ENCODE data around the gene PARVB. TPM values are rescaled to one million over a fixed set of nuclear protein-coding genes. Genes with fewer than 3 reads are reported as not detected.
"Not testable (repeated sequence)": the region's sequence is repeated elsewhere in the genome, so short reads cannot be mapped to it uniquely, and the experiment has no call there.

The PARVB gene
- total RNA-seq, 4 donors from 2014 or later = 3.3 to 20.8 (median 11.7) TPM

GRCh38 chr22:44108806-44109385 lies 84.8 kb downstream of the PARVB start:
- Histone ChIP-seq H3K4me3 (no peak overlapping the region), H3K4me1 (peaks cover 0 to 9% (median 0%) of the 10 kb centered on the region in 3 donors), H3K9me3 (no peaks in the 10 kb centered on the region), H3K36me3 (peaks cover 0 to 7% (median 0%) of the 10 kb centered on the region in 3 donors), H3K27me3 (no peaks in the 10 kb centered on the region), H3K27ac (no peak overlapping the region)
- DNase-seq = no peak
- TF ChIP-seq POLR2A (IDR thresholded peaks at IDR 0.05) = no peak
- TF ChIP-seq, protein P1, sequence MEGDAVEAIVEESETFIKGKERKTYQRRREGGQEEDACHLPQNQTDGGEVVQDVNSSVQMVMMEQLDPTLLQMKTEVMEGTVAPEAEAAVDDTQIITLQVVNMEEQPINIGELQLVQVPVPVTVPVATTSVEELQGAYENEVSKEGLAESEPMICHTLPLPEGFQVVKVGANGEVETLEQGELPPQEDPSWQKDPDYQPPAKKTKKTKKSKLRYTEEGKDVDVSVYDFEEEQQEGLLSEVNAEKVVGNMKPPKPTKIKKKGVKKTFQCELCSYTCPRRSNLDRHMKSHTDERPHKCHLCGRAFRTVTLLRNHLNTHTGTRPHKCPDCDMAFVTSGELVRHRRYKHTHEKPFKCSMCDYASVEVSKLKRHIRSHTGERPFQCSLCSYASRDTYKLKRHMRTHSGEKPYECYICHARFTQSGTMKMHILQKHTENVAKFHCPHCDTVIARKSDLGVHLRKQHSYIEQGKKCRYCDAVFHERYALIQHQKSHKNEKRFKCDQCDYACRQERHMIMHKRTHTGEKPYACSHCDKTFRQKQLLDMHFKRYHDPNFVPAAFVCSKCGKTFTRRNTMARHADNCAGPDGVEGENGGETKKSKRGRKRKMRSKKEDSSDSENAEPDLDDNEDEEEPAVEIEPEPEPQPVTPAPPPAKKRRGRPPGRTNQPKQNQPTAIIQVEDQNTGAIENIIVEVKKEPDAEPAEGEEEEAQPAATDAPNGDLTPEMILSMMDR (IDR thresholded peaks at IDR 0.05) = no peak
- WGBS, 2 donors = 55 to 69% methylated on average over 14 of the region's 14 CpGs
- intact Hi-C loops (cut with DNase I) = no loop called here

GRCh38 chr22:44109416-44109815 lies 85.3 kb downstream of the PARVB start:
- intact Hi-C loops (cut with DNase I) = no loop called here
- no peak overlapping the region for H3K27ac ChIP-seq
- H3K4me3 ChIP-seq = no peak overlapping the region
- no peak for TF ChIP-seq POLR2A (IDR thresholded peaks at IDR 0.05)
- TF ChIP-seq, protein P1 (IDR thresholded peaks at IDR 0.05) = no peak
- peaks cover 0 to 9% (median 0%) of the 10 kb centered on the region in 3 donors for H3K4me1 ChIP-seq
- 69 to 85% methylated on average over 4 of the region's 4 CpGs for WGBS, 2 donors
- H3K36me3 ChIP-seq = peaks cover 0 to 2% (median 0%) of the 10 kb centered on the region in 3 donors
- H3K9me3 ChIP-seq = no peaks in the 10 kb centered on the region
- H3K27me3 ChIP-seq = no peaks in the 10 kb centered on the region
- DNase-seq = no peak

DNA sequence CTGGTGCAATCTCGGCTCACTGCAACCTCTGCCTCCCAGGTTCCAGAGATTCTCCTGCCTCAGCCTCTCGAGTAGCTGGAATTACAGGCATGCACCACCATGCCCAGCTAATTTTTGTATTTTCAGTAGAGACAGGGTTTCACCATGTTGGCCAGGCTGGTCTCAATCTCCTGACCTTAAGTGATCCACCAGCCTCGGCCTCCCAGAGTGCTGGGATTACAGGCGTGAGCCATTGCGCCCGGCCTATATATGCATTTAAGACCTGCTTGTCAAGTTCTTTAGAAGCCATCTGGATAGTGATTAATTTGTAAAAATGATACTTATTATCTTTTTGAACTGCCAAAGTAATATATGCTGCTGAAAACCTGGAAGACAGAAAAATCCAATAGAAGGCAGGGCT lies 86.6 kb downstream of the PARVB start:
- H3K4me1 ChIP-seq; H3K9me3 ChIP-seq; H3K27ac ChIP-seq; H3K36me3 ChIP-seq; DNase-seq; intact Hi-C loops (cut with DNase I); H3K4me3 ChIP-seq; H3K27me3 ChIP-seq: not testable (repeated sequence)
- 92 to 94% methylated on average over 6 of the region's 6 CpGs for WGBS, 2 donors

GRCh38 chr22:44111562-44112155 lies 87.6 kb downstream of the PARVB start:
- intact Hi-C loops (cut with DNase I) = no loop called here
- H3K4me1 ChIP-seq = peaks cover 0 to 9% (median 0%) of the 10 kb centered on the region in 3 donors
- no peaks in the 10 kb centered on the region for H3K27me3 ChIP-seq
- DNase-seq = no peak
- no peak overlapping the region for H3K4me3 ChIP-seq
- no peak overlapping the region for H3K27ac ChIP-seq
- 72 to 76% methylated on average over 8 to 9 of the region's 9 CpGs for WGBS, 2 donors
- no peak for TF ChIP-seq POLR2A (IDR thresholded peaks at IDR 0.05)
- TF ChIP-seq, protein P1 (IDR thresholded peaks at IDR 0.05) = no peak
- no peaks in the 10 kb centered on the region for H3K36me3 ChIP-seq
- no peaks in the 10 kb centered on the region for H3K9me3 ChIP-seq

GRCh38 chr22:44112191-44112590 lies 88.1 kb downstream of the PARVB start:
- 95 to 97% methylated on average over 8 to 9 of the region's 11 CpGs for WGBS, 2 donors
- intact Hi-C loops (cut with DNase I) = no loop called here
- Histone ChIP-seq H3K4me3 (no peak overlapping the region), H3K9me3 (no peaks in the 10 kb centered on the region), H3K27me3 (no peaks in the 10 kb centered on the region), H3K27ac (no peak overlapping the region), H3K36me3 (no peaks in the 10 kb centered on the region), H3K4me1 (peaks cover 0 to 9% (median 0%) of the 10 kb centered on the region in 3 donors)
- no peak for DNase-seq
- TF ChIP-seq, protein P1 (IDR thresholded peaks at IDR 0.05) = no peak

Measured in esophagus squamous epithelium (tissue), 5 donors.